GM10248 (cell line): ENCODE results near the gene OR10K2.
"Not testable (repeated sequence)": the region's sequence is repeated elsewhere in the genome, so short reads cannot be mapped to it uniquely, and the experiment has no call there.

Experiments
- CTCF ChIA-PET: fragments of 300-600 bp; sonication (Branson Sonifier 250); formaldehyde crosslinking; extraction: SDS; loops from one replicate; lab custom pipeline; 2021; ENCODE audit warnings: antibody characterized with exemption; lab: Yijun Ruan, JAX
- POLR2A ChIA-PET: fragments of 350-650 bp; sonication (Branson Sonifier 250); formaldehyde crosslinking; extraction: SDS; loops from one replicate; lab custom pipeline; 2020; ENCODE audit warnings: antibody characterized with exemption; lab: Yijun Ruan, JAX
- DNase-seq: peaks from one replicate; pipeline ENCODE4 v3.0.0; 2012; ENCODE audit errors: extremely low spot score
- CTCF ChIP-seq: IDR thresholded peaks from 2 replicates; pipeline ENCODE4 v1.5.1; 2012; ENCODE audit warnings: mild to moderate bottlenecking, low read depth; ENCODE audit errors: extremely low read depth, missing control alignments, control extremely low read depth

OR10K2 gene

DNA sequence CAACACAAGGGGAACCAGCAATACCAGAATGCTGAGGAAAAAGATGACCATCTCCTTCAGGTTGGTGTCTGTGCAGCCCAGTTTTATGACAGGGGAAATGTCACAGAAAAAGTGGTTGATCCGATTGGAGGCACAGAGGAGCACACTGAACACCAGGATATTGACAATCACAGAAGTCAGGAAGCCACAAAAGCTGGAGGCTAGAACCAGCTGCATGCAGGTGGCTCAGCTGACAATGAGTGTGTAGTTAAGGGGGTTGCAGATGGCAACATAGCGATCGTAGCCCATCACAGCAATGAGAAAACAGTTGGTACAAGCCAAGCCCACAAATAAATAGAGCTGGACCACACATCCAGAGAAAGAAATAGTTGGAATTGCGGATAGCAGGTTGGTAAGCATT is 19.3 kb upstream of the OR10K2 start:
- POLR2A ChIA-PET, result no interaction called here
- no peak for DNase-seq
- TF ChIP-seq CTCF, result no peak
- CTCF ChIA-PET, result no interaction called here

DNA sequence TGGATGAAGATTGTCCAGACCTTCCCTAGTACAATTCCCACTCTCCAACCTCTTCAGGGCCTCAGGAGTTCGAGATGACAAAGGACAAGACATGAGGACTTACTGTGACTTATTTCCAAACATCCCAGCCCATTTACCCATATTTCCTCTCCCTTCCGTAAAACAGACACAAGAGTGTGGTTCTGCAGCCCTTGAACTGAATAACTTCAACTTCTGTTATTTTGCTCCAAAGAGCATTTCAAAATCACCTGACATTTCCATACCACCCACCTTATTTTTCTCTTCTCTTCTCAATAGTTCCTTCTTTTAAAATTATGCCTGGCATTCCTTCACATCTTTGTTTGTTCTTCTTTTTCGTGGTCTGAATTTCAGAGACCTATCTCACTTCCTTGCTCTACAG is 8.7 kb upstream of the OR10K2 start:
- no peak for DNase-seq
- no peak for TF ChIP-seq CTCF
- POLR2A ChIA-PET, result no interaction called here
- CTCF ChIA-PET, result no interaction called here

DNA sequence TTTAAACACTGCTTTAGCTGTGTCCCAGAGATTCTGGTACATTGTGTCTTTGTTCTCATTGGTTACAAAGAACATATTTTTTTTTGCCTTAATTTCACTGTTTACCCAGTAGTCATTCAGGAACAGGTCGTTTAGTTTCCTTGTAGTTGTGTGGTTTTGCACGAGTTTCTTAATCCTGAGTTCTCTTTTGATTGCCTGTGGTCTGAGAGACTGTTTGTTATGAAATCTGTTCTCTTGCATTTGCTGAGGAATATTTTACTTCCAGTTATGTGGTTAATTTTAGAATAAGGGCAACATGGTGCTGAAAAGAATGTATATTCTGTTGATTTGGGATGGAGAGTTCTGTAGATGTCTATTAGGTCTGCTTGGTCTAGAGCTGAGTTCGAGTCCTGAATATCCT is 4.1 kb upstream of the OR10K2 start:
- DNase-seq, CTCF ChIA-PET: not testable (repeated sequence)
- POLR2A ChIA-PET, result interaction anchor here (0.6 kb wide), 1 partner anchor 109 kb away, joined by 3 read pairs; no protein-coding TSS in a partner anchor

GRCh38 chr1:158425027-158425426 is 1.0 kb downstream of the OR10K2 start:
- CTCF ChIA-PET, result interaction anchor here (0.9 kb wide), 1 partner anchor 18 kb away, joined by 3 read pairs; no protein-coding TSS in a partner anchor
- DNase-seq, result no peak
- TF ChIP-seq CTCF, result no peak
- POLR2A ChIA-PET, result no interaction called here

DNA sequence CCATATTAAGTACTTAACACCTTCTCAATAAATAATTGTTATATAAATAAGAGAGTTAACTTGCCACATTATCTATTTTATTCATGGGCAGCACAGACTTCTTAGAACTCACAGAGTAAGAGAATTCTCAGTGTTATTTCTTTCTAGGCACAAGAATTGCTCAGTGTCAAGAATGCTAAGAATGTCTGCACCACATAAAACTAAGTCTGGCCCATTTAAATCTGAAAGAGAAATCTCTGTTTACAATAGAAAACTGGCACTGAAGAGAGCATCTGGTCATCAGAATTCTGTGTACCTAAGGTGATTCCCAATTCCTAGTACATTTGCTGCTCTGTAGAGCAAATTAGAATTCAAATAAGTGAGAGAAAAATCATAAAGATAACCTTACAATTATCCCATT is 3.8 kb downstream of the OR10K2 start:
- CTCF ChIA-PET, result no interaction called here
- TF ChIP-seq CTCF, result no peak
- POLR2A ChIA-PET, result no interaction called here
- no peak for DNase-seq

GRCh38 chr1:158417586-158417985 is 8.5 kb downstream of the OR10K2 start:
- TF ChIP-seq CTCF, result no peak
- DNase-seq, result no peak
- ChIA-PET CTCF (no interaction called here), POLR2A (no interaction called here)

- DNase-seq, result no peak
- ChIA-PET CTCF (interaction anchor here (1.2 kb wide), 1 partner anchor 12 kb away, joined by 3 read pairs; no protein-coding TSS in a partner anchor), POLR2A (no interaction called here)
- no peak for TF ChIP-seq CTCF
Measured at GRCh38 chr1:158414651-158415345, 11.2 kb downstream of the OR10K2 start.
